ENCODE data around the gene NXPH4. TPM values are rescaled to one million over a fixed set of nuclear protein-coding genes. Genes with fewer than 3 reads are reported as not detected.

The NXPH4 gene
- total RNA-seq, 4 donors from 2014 or later = 0.21 to 5.0 (median 2.5) TPM

- intact Hi-C loops (cut with DNase I) = no loop called here
- Histone ChIP-seq H3K9me3 (no peaks in the 10 kb centered on the region), H3K4me1 (peaks cover 9 to 53% (median 12%) of the 10 kb centered on the region in 3 donors), H3K27ac (no peak overlapping the region), H3K4me3 (no peak overlapping the region), H3K36me3 (no peaks in the 10 kb centered on the region), H3K27me3 (peaks cover 0 to 88% (median 29%) of the 10 kb centered on the region in 4 donors)
- no peak for DNase-seq
- 78 to 80% methylated on average over 11 to 21 of the region's 22 CpGs for WGBS, 2 donors
- no peak for TF ChIP-seq POLR2A (IDR thresholded peaks at IDR 0.05)
- TF ChIP-seq CTCF (IDR thresholded peaks at IDR 0.05) = no peak
These were observed 6.9 kb downstream of the NXPH4 start for GRCh38 chr12:57223191-57224165.

- no peak for TF ChIP-seq POLR2A (IDR thresholded peaks at IDR 0.05)
- no peak for TF ChIP-seq CTCF (IDR thresholded peaks at IDR 0.05)
- intact Hi-C loops (cut with DNase I) = no loop called here
- Histone ChIP-seq H3K27me3 (peaks cover 0 to 78% (median 26%) of the 10 kb centered on the region in 4 donors), H3K4me3 (peak overlapping the region in 1 of 4 donors; percentile 32), H3K27ac (no peak overlapping the region), H3K4me1 (peaks cover 12 to 54% (median 14%) of the 10 kb centered on the region in 3 donors), H3K36me3 (no peaks in the 10 kb centered on the region), H3K9me3 (no peaks in the 10 kb centered on the region)
- 69 to 80% methylated on average over 3 to 5 of the region's 30 CpGs for WGBS, 2 donors
- DNase-seq = no peak
These were observed 7.8 kb downstream of the NXPH4 start for GRCh38 chr12:57224278-57224972.

DNA sequence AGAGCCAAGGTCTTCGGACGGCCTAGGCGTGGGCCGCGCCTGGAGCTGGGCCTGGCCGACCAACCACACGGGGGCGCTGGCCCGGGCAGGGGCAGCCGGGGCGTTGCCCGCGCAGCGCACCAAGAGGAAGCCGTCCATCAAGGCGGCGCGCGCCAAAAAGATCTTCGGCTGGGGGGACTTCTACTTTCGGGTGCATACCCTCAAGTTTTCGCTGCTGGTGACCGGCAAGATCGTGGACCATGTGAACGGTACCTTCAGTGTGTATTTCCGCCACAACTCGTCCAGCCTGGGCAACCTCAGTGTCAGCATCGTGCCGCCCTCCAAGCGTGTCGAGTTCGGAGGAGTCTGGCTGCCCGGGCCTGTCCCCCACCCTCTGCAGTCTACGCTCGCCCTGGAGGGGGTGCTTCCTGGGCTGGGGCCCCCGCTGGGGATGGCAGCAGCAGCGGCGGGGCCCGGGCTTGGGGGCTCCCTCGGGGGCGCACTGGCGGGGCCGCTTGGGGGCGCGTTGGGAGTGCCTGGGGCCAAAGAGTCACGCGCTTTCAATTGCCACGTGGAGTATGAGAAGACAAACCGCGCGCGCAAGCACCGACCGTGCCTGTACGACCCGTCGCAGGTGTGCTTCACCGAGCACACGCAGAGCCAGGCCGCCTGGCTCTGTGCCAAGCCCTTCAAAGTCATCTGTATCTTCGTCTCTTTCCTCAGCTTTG lies 8.5 kb downstream of the NXPH4 start:
- no peak for DNase-seq
- no peak overlapping the region for H3K27ac ChIP-seq
- no peaks in the 10 kb centered on the region for H3K36me3 ChIP-seq
- peak overlapping the region in 1 of 4 donors; percentile 32 for H3K4me3 ChIP-seq
- peaks cover 15 to 54% (median 15%) of the 10 kb centered on the region in 3 donors for H3K4me1 ChIP-seq
- intact Hi-C loops (cut with DNase I) = no loop called here
- H3K27me3 ChIP-seq = peaks cover 0 to 71% (median 23%) of the 10 kb centered on the region in 4 donors
- no peaks in the 10 kb centered on the region for H3K9me3 ChIP-seq
- no peak for TF ChIP-seq POLR2A (IDR thresholded peaks at IDR 0.05)
- TF ChIP-seq CTCF (IDR thresholded peaks at IDR 0.05) = peak; percentile 42 to 63 (median 46)
- 12 to 69% methylated on average over 8 to 14 of the region's 61 CpGs for WGBS, 2 donors

DNA sequence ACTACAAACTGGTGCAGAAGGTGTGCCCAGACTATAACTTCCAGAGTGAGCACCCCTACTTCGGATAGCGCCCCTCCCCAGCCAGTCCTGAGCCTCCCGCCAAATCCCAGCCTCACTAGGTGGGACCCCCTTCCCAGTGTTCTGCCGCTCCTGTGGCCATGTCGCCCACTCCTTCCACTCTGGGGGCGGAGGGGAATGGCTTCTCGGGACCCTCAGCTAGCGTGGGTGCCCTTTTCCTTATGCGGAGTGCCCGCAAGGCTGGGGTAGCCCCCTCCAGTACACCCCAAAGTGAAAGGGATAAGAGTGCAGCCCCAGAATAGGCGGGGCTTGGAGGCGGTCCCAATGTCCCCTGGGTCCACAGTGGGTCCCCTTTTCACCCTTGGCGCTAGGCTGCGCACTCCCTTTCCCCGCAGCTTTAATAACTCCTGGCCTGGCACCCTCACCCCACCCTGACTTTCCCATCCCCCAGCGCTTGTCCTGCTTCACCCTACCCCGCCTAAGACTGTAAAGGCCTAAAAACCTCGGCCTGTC lies 9.2 kb downstream of the NXPH4 start:
- intact Hi-C loops (cut with DNase I) = no loop called here
- 62 to 67% methylated on average over 10 to 15 of the region's 18 CpGs for WGBS, 2 donors
- Histone ChIP-seq H3K4me1 (peaks cover 21 to 58% (median 22%) of the 10 kb centered on the region in 3 donors), H3K36me3 (peaks cover 0 to 1% (median 0%) of the 10 kb centered on the region in 3 donors), H3K27ac (no peak overlapping the region), H3K9me3 (no peaks in the 10 kb centered on the region), H3K4me3 (no peak overlapping the region), H3K27me3 (peaks cover 0 to 65% (median 20%) of the 10 kb centered on the region in 4 donors)
- DNase-seq = no peak
- no peak for TF ChIP-seq CTCF (IDR thresholded peaks at IDR 0.05)

Measured in esophagus squamous epithelium (tissue), 5 donors.